ENCODE measurements around the gene RTL5.

GRCh38 chrX:72107841-72108595 lies 23.7 kb downstream of the RTL5 start:
- TF ChIP-seq CTCF (IDR thresholded peaks at IDR 0.05) (no peak), POLR2AphosphoS5 (IDR thresholded peaks at IDR 0.05; ENCODE audit: low read depth, low read length) (no peak), MAX (IDR thresholded peaks at IDR 0.05; ENCODE audit: low read depth) (no peak), USF2 (IDR thresholded peaks at IDR 0.05; ENCODE audit: borderline replicate concordance, low read depth, low read length) (no peak), RAD21 (IDR thresholded peaks at IDR 0.05; ENCODE audit: low read length) (no peak), JUND (IDR thresholded peaks at IDR 0.05) (no peak), TAF1 (IDR thresholded peaks at IDR 0.05; ENCODE audit: borderline replicate concordance, low read depth, low read length) (no peak), TEAD4 (IDR thresholded peaks at IDR 0.05; ENCODE audit: borderline replicate concordance, insufficient read depth) (no peak), RCOR1 (IDR thresholded peaks at IDR 0.05; ENCODE audit: low read length) (no peak), SIN3A (IDR thresholded peaks at IDR 0.05; ENCODE audit: borderline replicate concordance, low read depth, low read length) (no peak), ZBTB33 (IDR thresholded peaks at IDR 0.05; ENCODE audit: borderline replicate concordance, low read depth) (no peak)
